SK-N-SH treated with all-trans-retinoic acid at 6 μM for 48 hours (cell line): ENCODE results near the gene SOX1.

ENCODE experiments used
- ARNTL ChIP-seq: fragments of 450-650 bp; formaldehyde crosslinking; IDR thresholded peaks from 2 replicates; pipeline ENCODE4 v1.5.0; 2020; ENCODE audit warnings: low read depth, mild to moderate bottlenecking, moderate library complexity, borderline replicate concordance
- BACH2 ChIP-seq: fragments of 250-450 bp; sonication (Bioruptor Pico); IDR thresholded peaks from 2 replicates; pipeline ENCODE4 v1.9.0; 2021; ENCODE audit warnings: mild to moderate bottlenecking, borderline replicate concordance
- CSDC2 ChIP-seq: fragments of 250-450 bp; sonication (Bioruptor Pico); IDR thresholded peaks from 2 replicates; pipeline ENCODE4 v1.5.0; 2020; ENCODE audit warnings: mild to moderate bottlenecking, moderate library complexity
- PATZ1 ChIP-seq: fragments of 250-450 bp; sonication (Bioruptor Pico); IDR thresholded peaks from 2 replicates; pipeline ENCODE4 v1.8.0; 2020; ENCODE audit warnings: mild to moderate bottlenecking, moderate library complexity, borderline replicate concordance
- POU6F1 ChIP-seq: fragments of 250-450 bp; sonication (Bioruptor Pico); IDR thresholded peaks from 2 replicates; pipeline ENCODE4 v1.8.0; 2021; ENCODE audit warnings: low read depth, mild to moderate bottlenecking, moderate library complexity, borderline replicate concordance
- PPARA ChIP-seq: fragments of 250-450 bp; sonication (Bioruptor Pico); IDR thresholded peaks from 2 replicates; pipeline ENCODE4 v1.5.0; 2020; ENCODE audit warnings: mild to moderate bottlenecking, borderline replicate concordance
- RARB ChIP-seq: fragments of 250-450 bp; sonication (Bioruptor Pico); IDR thresholded peaks from 2 replicates; pipeline ENCODE4 v1.8.0; 2021; ENCODE audit warnings: mild to moderate bottlenecking, moderate library complexity
- SNAI2 ChIP-seq: fragments of 250-450 bp; sonication (Bioruptor Pico); IDR thresholded peaks from 2 replicates; pipeline ENCODE4 v1.5.0; 2020; ENCODE audit warnings: mild to moderate bottlenecking, moderate library complexity
- TOX ChIP-seq: fragments of 250-450 bp; sonication (Bioruptor Pico); IDR thresholded peaks from 2 replicates; pipeline ENCODE4 v1.8.0; 2021; ENCODE audit warnings: mild to moderate bottlenecking, moderate library complexity, borderline replicate concordance
- ZC3H10 ChIP-seq: fragments of 250-450 bp; sonication (Bioruptor Pico); IDR thresholded peaks from 2 replicates; pipeline ENCODE4 v1.5.1; 2021; ENCODE audit warnings: mild to moderate bottlenecking, moderate library complexity
- ZFP3 ChIP-seq: fragments of 250-450 bp; sonication (Bioruptor Pico); IDR thresholded peaks from 2 replicates; pipeline ENCODE4 v1.5.0; 2020; ENCODE audit warnings: mild to moderate bottlenecking, moderate library complexity
- ZFP30 ChIP-seq: fragments of 450-650 bp; formaldehyde crosslinking; IDR thresholded peaks from 2 replicates; pipeline ENCODE4 v1.5.0; 2022; ENCODE audit warnings: mild to moderate bottlenecking, moderate library complexity
- ZNF70 ChIP-seq: fragments of 450-650 bp; formaldehyde crosslinking; IDR thresholded peaks from 2 replicates; pipeline ENCODE4 v1.5.0; 2020; ENCODE audit warnings: mild to moderate bottlenecking, moderate library complexity
- TF ChIP-seq, protein P1 (sequence below): fragments of 250-450 bp; sonication (Bioruptor Pico); IDR thresholded peaks from 2 replicates; pipeline ENCODE4 v1.5.1; 2020; ENCODE audit warnings: low read depth, mild to moderate bottlenecking, moderate library complexity

DNA sequence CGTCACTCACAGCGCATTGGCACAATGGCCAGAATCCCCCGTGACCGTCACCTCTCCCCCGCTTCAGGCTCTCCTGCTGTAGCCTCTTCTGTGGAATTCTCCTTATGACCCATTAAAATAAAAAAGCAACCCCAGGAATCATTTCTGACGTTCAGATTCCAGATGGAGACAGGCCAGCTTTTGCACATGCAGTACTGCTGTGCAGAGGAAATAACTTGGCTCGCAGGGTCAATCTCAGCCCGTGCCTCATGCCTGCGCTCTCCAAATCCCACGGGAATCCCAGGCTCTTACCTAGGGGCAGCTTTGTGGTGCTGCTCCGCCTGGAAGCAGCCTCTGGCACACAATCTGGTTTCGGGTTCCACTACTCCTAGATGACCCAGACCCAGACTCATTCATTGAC lies 32.7 kb upstream of the SOX1 start:
- TF ChIP-seq ARNTL (CRISPR knock-in tag): no peak
- TF ChIP-seq POU6F1 (CRISPR knock-in tag): no peak
- TF ChIP-seq ZFP3 (CRISPR knock-in tag): no peak
- TF ChIP-seq ZNF70 (CRISPR knock-in tag): no peak
- no peak for TF ChIP-seq ZC3H10 (CRISPR knock-in tag)
- no peak for TF ChIP-seq SNAI2
- no peak for TF ChIP-seq CSDC2 (CRISPR knock-in tag)
- TF ChIP-seq ZFP30 (CRISPR knock-in tag): no peak
- no peak for TF ChIP-seq PATZ1 (CRISPR knock-in tag)
- TF ChIP-seq, protein P1, sequence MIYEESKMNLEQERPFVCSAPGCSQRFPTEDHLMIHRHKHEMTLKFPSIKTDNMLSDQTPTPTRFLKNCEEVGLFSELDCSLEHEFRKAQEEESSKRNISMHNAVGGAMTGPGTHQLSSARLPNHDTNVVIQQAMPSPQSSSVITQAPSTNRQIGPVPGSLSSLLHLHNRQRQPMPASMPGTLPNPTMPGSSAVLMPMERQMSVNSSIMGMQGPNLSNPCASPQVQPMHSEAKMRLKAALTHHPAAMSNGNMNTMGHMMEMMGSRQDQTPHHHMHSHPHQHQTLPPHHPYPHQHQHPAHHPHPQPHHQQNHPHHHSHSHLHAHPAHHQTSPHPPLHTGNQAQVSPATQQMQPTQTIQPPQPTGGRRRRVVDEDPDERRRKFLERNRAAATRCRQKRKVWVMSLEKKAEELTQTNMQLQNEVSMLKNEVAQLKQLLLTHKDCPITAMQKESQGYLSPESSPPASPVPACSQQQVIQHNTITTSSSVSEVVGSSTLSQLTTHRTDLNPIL: no peak
- TF ChIP-seq PPARA (CRISPR knock-in tag): no peak
- TF ChIP-seq TOX: no peak
- no peak for TF ChIP-seq BACH2 (CRISPR knock-in tag)
- TF ChIP-seq RARB (CRISPR knock-in tag): no peak
